HPDE6-E6E7 (cell line): Measurements from ENCODE around the gene MYO1B.

Source experiments
- DNase-seq: peaks from one replicate; pipeline ENCODE4 v3.0.0; 2011; ENCODE audit warnings: missing footprints; ENCODE audit errors: extremely low spot score

Gene MYO1B

DNA sequence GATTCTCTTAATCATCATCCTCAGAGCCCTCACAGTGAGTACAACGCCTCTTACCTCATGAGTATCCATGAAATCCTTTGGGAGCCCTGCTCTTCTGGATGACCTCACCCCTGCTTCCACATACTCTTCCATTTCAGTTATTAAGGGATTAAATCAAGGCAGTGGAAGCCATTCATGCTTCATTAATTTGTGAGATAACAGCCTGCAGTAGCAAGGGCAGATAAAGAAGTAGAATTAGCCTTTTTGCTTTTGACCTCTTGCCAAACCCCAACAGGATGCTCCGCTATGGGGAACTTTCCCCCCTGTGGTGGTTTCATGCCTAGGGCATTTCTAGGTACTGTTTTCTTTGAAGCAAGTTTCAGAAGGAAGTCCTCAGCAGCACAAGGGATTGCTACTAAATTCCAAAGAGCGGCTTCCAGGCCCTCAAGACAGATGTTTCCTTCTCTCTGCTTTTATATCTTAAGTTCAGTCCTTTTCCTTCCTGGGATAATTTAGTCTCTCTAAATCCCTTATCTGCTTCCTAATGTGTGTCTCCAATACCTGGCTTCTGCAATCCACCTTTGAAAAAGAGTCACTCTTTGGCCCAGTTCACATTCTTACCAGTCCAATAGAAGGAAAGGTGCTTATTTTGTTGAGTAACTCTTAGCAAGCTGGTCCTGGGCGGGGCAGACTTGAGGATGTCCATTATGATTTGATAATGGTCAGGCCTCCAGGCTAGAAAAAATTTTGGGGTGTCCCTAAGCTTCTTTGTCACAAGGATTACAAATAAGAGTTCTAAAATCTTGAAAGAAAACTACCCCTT, 76.9 kb downstream of the MYO1B start:
- no peak for DNase-seq

GRCh38 chr2:191322828-191323506, 77.8 kb downstream of the MYO1B start:
- no peak for DNase-seq

- DNase-seq = no peak
These were observed 80.6 kb downstream of the MYO1B start for GRCh38 chr2:191325651-191326365.

GRCh38 chr2:191327484-191327883, 82.3 kb downstream of the MYO1B start:
- no peak for DNase-seq

GRCh38 chr2:191328150-191328809, 83.1 kb downstream of the MYO1B start:
- no peak for DNase-seq

GRCh38 chr2:191329841-191330240, 84.6 kb downstream of the MYO1B start:
- no peak for DNase-seq

- DNase-seq = no peak
These were observed 88.7 kb downstream of the MYO1B start for GRCh38 chr2:191333911-191334357.

- no peak for DNase-seq
These were observed 90.8 kb downstream of the MYO1B start for GRCh38 chr2:191335875-191336464.

GRCh38 chr2:191341436-191341835, 96.2 kb downstream of the MYO1B start:
- DNase-seq = no peak

DNA sequence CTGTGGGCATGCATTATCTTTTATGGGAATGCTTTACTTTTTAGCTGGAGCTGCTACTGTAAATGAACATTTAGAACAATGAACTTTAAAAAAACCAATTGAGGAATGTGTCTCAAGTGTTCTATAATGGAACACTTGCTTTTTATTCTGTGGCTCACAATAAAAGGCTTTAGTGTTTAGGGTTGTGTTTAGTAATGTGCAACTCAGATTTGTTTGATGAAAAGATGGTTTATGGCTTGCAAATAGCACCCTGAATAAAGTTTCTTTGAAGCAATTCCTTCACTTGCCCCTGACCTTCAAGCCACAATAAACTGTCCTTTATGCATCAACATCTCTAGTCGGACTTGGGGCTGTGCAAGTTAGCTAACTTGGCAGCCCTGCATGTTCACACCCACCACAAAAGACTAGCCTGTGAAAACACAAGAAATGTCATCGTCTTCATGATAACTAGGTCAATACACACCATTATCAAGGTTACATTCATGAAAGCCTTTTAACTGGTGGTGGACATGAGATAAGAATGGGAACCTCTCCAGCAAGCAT, 98.7 kb downstream of the MYO1B start:
- no peak for DNase-seq

- peak; percentile 51 for DNase-seq
These were observed 100.6 kb downstream of the MYO1B start for GRCh38 chr2:191345788-191346187.

- no peak for DNase-seq
These were observed 102.0 kb downstream of the MYO1B start for GRCh38 chr2:191347154-191347553.

GRCh38 chr2:191347881-191348280, 102.7 kb downstream of the MYO1B start:
- no peak for DNase-seq

DNA sequence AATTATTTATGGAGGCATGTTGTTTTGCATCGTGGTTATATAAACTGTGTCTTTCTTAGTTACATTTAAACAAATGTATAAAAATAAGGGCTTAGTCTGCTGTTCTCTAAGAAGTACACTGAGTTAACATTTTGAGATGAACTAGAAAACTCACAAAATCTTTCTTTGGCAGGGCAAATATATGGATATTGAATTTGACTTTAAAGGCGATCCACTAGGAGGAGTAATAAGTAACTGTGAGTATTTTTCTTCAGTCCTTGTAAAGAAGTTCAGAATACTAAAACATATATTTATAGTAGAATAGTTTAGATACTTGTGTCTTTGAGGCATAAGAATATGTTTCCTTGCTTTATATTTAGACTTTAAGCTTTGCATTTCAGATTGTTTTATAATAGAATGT, 104.8 kb downstream of the MYO1B start:
- no peak for DNase-seq

DNA sequence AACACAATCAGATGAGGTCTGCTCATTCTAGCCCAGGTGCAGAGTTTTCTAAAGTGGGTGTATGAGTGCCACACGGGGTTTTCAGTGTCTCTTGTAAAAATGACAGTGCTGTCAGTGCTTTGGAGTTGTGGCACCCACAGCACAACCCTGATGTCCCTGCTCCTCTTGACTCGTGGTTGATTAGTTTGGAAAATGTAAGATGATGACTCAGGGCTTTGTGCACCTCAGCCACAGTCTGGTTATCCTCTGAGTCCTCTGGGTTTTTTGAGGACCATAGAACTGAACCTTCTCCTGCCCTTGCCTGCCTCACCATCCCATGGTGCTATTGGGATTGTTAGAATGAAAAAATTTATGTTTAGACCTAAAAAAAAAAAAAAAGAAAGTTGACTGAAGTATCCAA, 105.6 kb downstream of the MYO1B start:
- DNase-seq = no peak

DNA sequence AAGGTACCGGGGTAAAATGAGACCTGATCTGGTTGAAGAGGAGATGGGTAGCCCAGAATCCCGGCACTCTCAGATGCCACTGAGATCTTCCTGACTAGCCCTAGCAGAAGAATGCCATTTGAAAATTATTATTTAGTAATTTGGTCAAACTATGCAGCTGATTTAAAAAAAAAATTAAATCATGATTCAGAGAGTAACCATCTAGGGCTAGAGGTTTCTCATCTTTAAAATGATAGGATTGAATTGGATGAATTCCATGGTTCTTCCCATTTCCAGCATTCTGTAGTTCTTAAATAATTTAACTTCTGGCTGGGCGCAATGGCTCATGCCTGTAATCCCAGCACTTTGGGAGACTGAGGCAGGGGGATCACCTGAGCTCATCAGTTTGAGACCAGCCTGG, 106.1 kb downstream of the MYO1B start:
- DNase-seq = no peak

DNA sequence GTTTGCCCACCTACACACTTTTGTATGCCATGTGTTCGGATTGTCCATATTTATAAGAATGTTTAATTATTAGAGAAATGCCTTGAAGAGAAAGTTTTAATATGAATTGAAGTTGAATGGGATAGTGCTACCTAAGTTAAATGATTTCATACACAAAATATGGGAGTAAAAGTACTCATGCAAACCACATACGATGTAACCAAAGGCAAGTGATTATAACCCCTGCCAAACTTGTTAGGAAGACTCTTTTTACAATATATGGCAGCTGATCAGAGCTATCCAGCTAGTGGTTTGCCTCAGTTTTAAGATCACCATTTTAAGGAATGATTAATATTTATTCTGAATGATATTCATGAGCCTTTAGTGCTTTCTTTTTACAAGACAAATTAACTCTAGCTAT, 106.7 kb downstream of the MYO1B start:
- no peak for DNase-seq

- no peak for DNase-seq
These were observed 107.3 kb downstream of the MYO1B start for GRCh38 chr2:191352536-191352935.

GRCh38 chr2:191355170-191355758, 110.1 kb downstream of the MYO1B start:
- DNase-seq = no peak

- no peak for DNase-seq
These were observed 112.5 kb downstream of the MYO1B start for GRCh38 chr2:191357678-191358077.
